HG02642 (cell line): ENCODE measurements around the gene USP6NL.

ENCODE experiments used
- ATAC-seq: cut with Tn5 transposase; IDR thresholded peaks from one replicate; pipeline ENCODE4 v1.9.1; 2021; ENCODE audit warnings: mild to moderate bottlenecking; ENCODE audit not compliant: unreplicated experiment, poor library complexity

USP6NL gene

DNA sequence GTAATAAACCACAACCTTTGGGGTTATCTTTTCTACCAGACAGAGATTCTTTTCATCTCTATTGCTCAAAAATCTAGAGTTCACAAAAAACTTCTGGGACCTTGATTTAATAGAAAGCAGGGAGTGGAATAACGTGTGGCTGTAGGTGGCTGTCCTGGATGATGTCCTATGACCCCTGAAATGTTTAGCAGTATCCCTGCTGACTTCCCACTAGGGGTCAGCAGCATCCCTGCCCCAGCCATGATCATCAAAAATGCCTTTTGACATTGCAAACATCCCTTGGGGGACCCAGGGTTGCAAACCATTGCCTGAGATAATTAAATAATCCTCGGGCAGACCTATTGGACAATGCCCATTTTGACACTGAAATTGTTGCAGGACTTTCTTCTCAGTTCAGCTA is 177.1 kb downstream of the USP6NL start:
- ATAC-seq, result no peak

DNA sequence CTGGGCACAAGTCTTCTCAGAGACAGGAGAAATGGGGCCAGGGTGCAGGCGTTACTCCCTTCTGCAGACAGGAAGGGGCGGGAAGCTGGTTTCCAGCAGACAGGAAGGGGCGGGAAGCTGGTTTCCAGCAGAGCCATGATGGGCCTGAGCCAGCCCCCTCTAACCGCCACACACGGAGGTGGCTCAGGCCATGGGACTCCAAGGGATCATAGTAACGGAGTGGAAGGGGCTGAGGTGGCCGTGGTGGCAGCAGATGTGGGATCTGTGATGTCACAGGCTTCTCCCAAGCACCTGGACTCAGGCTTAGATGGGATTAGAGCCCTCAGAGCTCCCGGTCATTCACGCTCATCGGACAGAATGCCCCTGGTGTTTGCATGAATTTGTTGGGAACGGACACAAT is 177.8 kb downstream of the USP6NL start:
- no peak for ATAC-seq

- no peak for ATAC-seq
Measured at GRCh38 chr10:11431216-11431555, 180.3 kb downstream of the USP6NL start.

GRCh38 chr10:11430421-11431215 is 180.8 kb downstream of the USP6NL start:
- ATAC-seq, result no peak

DNA sequence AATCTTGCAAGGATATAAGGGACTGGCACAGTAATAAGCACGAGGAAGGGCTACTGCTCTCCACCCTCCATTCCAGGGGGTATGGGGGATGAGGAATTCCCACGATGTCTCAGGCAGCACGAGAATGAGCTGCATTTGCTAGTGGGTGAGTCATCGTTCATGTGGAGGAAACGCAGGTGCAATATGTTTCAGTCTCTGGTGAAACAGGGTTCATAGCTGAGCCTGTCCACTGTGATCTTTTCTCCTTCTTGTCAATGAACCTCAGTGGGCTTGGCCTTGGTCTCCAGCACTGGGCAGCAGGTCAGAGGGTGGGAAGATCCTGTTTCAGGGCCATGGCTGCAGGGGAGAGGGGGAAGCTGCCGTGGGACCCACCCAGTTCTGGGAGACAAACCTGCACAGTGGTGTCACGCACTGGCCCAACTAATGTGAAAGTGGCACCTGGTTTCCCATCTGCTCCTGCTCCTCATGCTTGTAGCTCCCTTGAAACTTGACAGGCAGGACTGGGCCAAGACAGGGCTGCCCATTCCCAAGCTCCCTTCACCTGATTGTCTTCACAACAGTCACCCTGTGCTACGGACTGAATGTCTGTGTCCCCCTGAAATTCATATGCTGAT is 181.9 kb downstream of the USP6NL start:
- ATAC-seq, result no peak

- ATAC-seq, result no peak
Measured at GRCh38 chr10:11425676-11426075, 185.8 kb downstream of the USP6NL start.

DNA sequence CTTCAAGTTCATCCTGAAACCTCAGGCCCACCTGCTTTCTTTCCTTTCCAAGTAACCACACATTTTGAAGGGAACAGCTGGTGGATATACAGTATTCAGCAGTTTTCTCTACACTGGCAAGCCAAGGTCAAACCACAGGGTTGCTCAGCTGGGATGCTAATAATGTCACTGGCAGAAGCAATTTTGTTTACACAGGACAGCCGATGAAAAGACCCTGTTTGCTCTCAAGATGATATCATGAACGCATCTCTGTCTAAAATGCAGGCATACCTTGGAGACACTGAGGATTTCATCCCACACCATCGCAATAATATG is 186.2 kb downstream of the USP6NL start:
- ATAC-seq, result no peak

DNA sequence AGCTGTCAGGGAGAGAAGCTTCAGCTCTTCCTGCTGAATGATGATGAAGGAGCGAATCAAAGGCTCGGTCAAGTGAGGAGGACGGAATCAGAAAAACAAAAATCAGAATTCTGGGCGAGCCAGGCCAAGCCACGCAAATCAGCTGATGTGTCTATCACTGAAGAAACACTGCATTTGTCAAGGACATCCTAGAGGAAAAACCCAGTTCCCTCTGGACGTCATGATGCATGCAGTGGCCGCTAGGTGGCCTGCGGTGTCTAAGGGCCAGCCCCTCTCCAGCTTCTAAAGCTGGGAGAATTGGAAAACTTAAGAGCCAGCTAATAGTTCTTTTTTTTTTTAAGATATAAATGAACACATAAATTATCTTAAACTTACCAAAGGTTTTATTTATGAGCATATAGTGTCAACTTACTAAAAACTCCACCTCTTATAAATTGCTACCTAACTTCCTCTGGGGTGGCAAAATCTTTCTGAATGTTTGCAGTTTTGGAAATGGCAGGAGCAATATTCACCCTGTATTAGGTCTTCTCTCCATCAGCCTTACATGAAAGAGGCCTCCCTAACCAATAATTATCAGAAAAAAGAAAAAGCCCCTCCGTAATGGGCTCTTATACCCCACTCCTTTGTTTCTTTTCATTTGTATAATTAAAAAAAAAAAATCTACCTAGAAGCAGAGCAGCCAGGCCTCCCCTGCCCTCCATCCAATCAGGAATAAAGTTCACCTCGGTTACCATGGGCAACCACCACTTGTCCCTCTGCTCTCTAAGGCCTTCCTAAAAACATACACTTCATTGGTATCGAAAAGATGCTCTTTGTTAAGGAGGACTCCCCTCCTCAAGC is 186.8 kb downstream of the USP6NL start:
- peak; percentile 60 for ATAC-seq

DNA sequence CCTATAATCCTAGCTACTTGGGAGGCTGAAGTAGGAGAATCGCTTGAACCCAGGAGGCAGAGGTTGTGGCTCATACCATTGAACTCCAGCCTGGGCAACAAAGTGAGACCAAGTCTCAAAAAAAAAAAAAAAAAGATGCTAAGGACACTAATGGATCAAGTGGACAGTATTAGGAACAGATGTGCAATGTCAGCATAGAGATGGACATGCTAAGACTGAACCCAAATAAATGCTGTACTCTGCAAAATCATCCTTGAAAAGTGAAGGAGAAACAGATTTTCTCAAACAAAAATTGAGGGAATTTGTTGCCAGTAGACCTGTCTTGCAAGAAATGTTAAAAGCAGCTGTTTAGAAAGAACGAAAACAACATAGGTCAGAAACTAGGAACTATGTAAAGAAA is 194.5 kb downstream of the USP6NL start:
- no peak for ATAC-seq

- no peak for ATAC-seq
Measured at GRCh38 chr10:11415095-11415494, 196.4 kb downstream of the USP6NL start.

- no peak for ATAC-seq
Measured at GRCh38 chr10:11414314-11415038, 197.0 kb downstream of the USP6NL start.

- ATAC-seq, result no peak
Measured at GRCh38 chr10:11411926-11412545, 199.4 kb downstream of the USP6NL start.

- ATAC-seq, result no peak
Measured at GRCh38 chr10:11409357-11409756, 202.1 kb downstream of the USP6NL start.

DNA sequence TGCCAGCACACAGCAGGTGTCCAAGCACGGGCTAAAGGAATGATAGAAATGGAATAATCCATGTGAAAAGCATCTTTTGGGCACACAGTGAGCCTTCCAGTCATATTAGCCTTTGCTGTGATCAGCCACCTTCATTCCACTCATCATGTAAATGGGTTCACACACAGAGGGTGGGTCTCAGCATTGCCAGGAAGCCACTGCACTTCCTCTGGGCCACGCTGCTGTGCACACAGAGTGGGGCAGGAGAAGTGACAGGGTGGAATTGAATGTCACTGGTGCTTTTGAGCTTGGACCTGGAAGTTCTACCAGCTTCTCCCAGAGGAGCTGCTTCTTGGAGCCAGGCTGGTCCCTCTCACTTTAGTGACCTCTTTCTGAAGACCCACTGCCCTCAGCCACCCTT is 203.5 kb downstream of the USP6NL start:
- no peak for ATAC-seq

DNA sequence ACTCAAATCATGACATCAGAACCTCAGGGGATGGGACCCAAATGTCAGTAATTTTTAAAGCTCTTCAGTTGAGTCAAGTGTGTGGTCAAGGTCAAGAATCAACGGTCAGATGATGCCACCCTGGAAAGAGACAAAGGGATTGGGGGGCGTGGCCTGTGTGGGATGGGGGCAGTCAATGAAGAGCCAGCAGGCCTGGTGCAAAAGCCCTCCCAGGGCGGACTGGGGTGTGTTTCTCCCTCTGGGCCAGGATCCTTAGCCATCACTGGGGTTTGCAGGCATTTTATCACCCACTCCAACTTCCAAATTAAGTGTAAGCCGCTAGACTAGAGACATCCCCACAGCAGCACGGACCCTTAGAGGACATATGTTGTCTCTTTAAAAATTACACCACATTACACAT is 204.7 kb downstream of the USP6NL start:
- no peak for ATAC-seq

DNA sequence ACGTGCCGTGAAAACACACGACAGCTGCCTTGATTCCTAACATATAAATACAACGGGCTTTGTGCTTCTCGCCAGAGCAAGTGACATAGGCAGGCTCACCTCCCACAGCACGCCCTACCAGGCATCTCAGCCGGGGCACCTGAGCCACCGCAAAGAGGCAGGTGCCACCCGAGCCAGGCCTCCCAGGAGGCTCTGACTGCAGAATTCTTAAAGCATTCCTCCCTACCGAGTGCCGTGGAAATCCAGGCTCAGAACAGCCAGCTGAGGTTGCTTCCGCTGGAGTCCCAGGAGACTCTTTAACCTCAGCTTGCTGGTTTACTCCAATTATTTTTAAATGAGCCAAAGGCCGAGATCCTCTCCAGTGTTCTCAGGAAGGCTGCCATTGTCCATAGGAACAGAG is 206.5 kb downstream of the USP6NL start:
- no peak for ATAC-seq
